NCI-H526 (cell line): ENCODE data around the gene PARD6B.
"Not testable (repeated sequence)": the region's sequence is repeated elsewhere in the genome, so short reads cannot be mapped to it uniquely, and the experiment has no call there.

Experiments used
- DNase-seq, 2 experiments: peaks; one replicate each; lab custom pipeline; 2025; lab: John Stamatoyannopoulos, UW

PARD6B gene

GRCh38 chr20:50774515-50774914 lies 43.1 kb downstream of the PARD6B start:
- DNase-seq: no peak

- DNase-seq: no peak
Measured at GRCh38 chr20:50776122-50776817, 44.9 kb downstream of the PARD6B start.

- DNase-seq: no peak
Measured at GRCh38 chr20:50777373-50777772, 46.0 kb downstream of the PARD6B start.

- not testable (repeated sequence) for DNase-seq
Measured at GRCh38 chr20:50778994-50779393, 47.6 kb downstream of the PARD6B start.

- no peak for DNase-seq
Measured at GRCh38 chr20:50783390-50783789, 52.0 kb downstream of the PARD6B start.

GRCh38 chr20:50783903-50784302 lies 52.5 kb downstream of the PARD6B start:
- no peak for DNase-seq

GRCh38 chr20:50784464-50784863 lies 53.1 kb downstream of the PARD6B start:
- DNase-seq: no peak

GRCh38 chr20:50786703-50787102 lies 55.3 kb downstream of the PARD6B start:
- DNase-seq: no peak

- DNase-seq: no peak
Measured at GRCh38 chr20:50787181-50787580, 55.8 kb downstream of the PARD6B start.

GRCh38 chr20:50788045-50788991 lies 56.9 kb downstream of the PARD6B start:
- peak; percentile 63 to 65 for DNase-seq

- no peak for DNase-seq
Measured at GRCh38 chr20:50789968-50790650, 58.7 kb downstream of the PARD6B start.

- peak; percentile 63 to 97 for DNase-seq
Measured at GRCh38 chr20:50790651-50791277, 59.4 kb downstream of the PARD6B start.

GRCh38 chr20:50792708-50793574 lies 61.6 kb downstream of the PARD6B start:
- no peak for DNase-seq

GRCh38 chr20:50793575-50794016 lies 62.2 kb downstream of the PARD6B start:
- DNase-seq: peak in 1 of 2 experiments; percentile 39

- no peak for DNase-seq
Measured at GRCh38 chr20:50794181-50794845, 62.9 kb downstream of the PARD6B start.

- peak; percentile 75 to 94 for DNase-seq
Measured at GRCh38 chr20:50794846-50795634, 63.7 kb downstream of the PARD6B start, which contains the start of gene BCAS4. Gene BCAS4 (plus strand): TSS chr20:50795061. CDS start chr20:50795084, 23 bp downstream.

- no peak for DNase-seq
Measured at GRCh38 chr20:50797142-50797541, 65.8 kb downstream of the PARD6B start.

- no peak for DNase-seq
Measured at GRCh38 chr20:50798650-50799049, 67.3 kb downstream of the PARD6B start.

- no peak for DNase-seq
Measured at GRCh38 chr20:50799176-50799889, 68.0 kb downstream of the PARD6B start.
